ENCODE results near the gene AKIP1. TPM values are rescaled to one million over a fixed set of nuclear protein-coding genes. Genes with fewer than 3 reads are reported as not detected.
A peak's percentile ranks its signal among the peaks of the same experiment; 100 is the strongest.

Gene AKIP1
- total RNA-seq, 1 experiment from 2014 or later = 15.1 TPM

DNA sequence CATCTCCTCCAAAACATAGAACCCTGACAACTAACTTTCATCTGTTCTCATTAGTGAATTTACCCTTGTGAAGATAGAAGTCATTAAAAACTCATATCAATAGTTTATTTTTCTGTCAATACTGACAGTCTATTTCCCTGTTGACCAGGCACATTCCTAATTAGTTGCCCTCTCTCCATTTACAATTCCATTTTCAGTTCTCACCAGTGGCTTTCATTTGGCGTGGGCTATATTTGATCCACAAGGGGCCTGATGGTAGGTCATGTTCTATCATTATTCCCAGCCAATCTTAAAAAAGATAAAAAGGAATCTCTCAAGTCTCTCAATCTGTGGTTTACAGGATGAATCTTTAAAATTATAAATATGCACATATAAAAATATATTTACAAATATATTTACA lies 3.9 kb upstream of the AKIP1 start:
- H3K4me1 ChIP-seq (ENCODE audit: low read length) = peaks cover 17% of the 10 kb centered on the region
- H3K36me3 ChIP-seq (ENCODE audit: insufficient read depth, low read length) = no peaks in the 10 kb centered on the region
- H3K9me2 ChIP-seq (replicated peaks; ENCODE audit: insufficient read depth, low read length) = no peaks in the 10 kb centered on the region
- no peaks in the 10 kb centered on the region for H4K20me1 ChIP-seq (ENCODE audit: insufficient read depth, low read depth, low read length)
- H2AFZ ChIP-seq (ENCODE audit: low read length) = no peak overlapping the region
- H3K27ac ChIP-seq (ENCODE audit: low read length) = no peak overlapping the region
- no peaks in the 10 kb centered on the region for H3K27me3 ChIP-seq (ENCODE audit: low read length)
- no peaks in the 10 kb centered on the region for H3K9me3 ChIP-seq (ENCODE audit: low read length)
- H3K4me3 ChIP-seq (ENCODE audit: low read length) = no peak overlapping the region
- no peak overlapping the region for H3K9ac ChIP-seq (ENCODE audit: low read length)
- no peak overlapping the region for H3K4me2 ChIP-seq (ENCODE audit: low read depth, low read length, poor library complexity, severe bottlenecking)
- DNase-seq = peak; percentile 5
- peaks cover 5% of the 10 kb centered on the region; the same call in 1 of the 2 replicates for H3K79me2 ChIP-seq (ENCODE audit: low read length)

DNA sequence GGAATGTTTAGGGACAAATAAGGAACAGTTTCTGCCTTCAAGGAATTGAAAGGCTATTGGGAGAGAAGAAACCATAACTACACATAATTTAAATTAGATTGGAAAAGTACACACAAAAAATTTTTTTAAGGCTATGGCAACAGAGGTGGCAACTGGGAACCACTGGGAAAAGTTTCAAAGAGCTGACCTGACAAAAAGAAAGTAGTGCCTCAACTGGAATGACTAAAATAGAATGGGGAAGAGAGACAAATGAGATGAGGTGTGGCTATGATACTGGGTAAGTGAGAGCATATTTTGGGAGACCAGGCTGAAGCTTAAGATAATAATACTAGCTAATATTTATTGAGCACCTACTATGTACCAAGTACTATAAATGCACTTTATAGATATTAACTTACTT lies 2.9 kb upstream of the AKIP1 start:
- H3K4me3 ChIP-seq (ENCODE audit: low read length) = no peak overlapping the region
- no peaks in the 10 kb centered on the region for H3K9me3 ChIP-seq (ENCODE audit: low read length)
- no peak overlapping the region for H3K4me2 ChIP-seq (ENCODE audit: low read depth, low read length, poor library complexity, severe bottlenecking)
- H3K79me2 ChIP-seq (ENCODE audit: low read length) = peaks cover 9% of the 10 kb centered on the region; the same call in 1 of the 2 replicates
- no peaks in the 10 kb centered on the region for H3K36me3 ChIP-seq (ENCODE audit: insufficient read depth, low read length)
- peaks cover 21% of the 10 kb centered on the region for H3K4me1 ChIP-seq (ENCODE audit: low read length)
- H3K27me3 ChIP-seq (ENCODE audit: low read length) = no peaks in the 10 kb centered on the region
- H2AFZ ChIP-seq (ENCODE audit: low read length) = no peak overlapping the region
- H3K9ac ChIP-seq (ENCODE audit: low read length) = no peak overlapping the region
- peak; percentile 40 for DNase-seq
- no peaks in the 10 kb centered on the region for H3K9me2 ChIP-seq (replicated peaks; ENCODE audit: insufficient read depth, low read length)
- no peaks in the 10 kb centered on the region for H4K20me1 ChIP-seq (ENCODE audit: insufficient read depth, low read depth, low read length)
- H3K27ac ChIP-seq (ENCODE audit: low read length) = no peak overlapping the region

DNA sequence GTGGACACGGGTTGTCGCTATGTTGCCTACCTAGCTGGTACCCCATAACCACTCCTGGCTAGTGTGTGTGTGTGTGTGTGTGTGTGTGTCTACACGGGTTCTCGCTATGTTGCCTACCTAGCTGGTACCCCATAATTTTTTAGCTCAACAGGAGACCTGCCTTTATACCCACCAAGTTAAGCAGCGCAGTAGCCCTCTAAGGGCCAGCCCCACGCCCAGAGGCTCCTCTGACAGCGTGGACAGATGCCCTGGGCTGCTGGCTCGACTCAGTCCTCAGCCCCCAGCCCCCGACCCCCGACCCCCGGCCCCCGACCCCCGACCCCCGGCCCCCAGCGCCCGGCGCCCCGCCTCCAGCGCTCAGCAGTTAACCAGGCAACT lies 351 bp upstream of the AKIP1 start:
- Histone ChIP-seq H3K36me3 (ENCODE audit: insufficient read depth, low read length) (no peaks in the 10 kb centered on the region), H3K4me3 (ENCODE audit: low read length) (peak overlapping the region; percentile 93), H4K20me1 (ENCODE audit: insufficient read depth, low read depth, low read length) (no peaks in the 10 kb centered on the region), H3K9me3 (ENCODE audit: low read length) (no peaks in the 10 kb centered on the region), H3K9me2 (replicated peaks; ENCODE audit: insufficient read depth, low read length) (no peaks in the 10 kb centered on the region), H2AFZ (ENCODE audit: low read length) (no peak overlapping the region; the same call in 1 of the 2 replicates), H3K9ac (ENCODE audit: low read length) (peak overlapping the region; percentile 64), H3K79me2 (ENCODE audit: low read length) (peaks cover 9% of the 10 kb centered on the region; the same call in 1 of the 2 replicates), H3K4me1 (ENCODE audit: low read length) (peaks cover 33% of the 10 kb centered on the region), H3K4me2 (ENCODE audit: low read depth, low read length, poor library complexity, severe bottlenecking) (peak overlapping the region; percentile 87), H3K27ac (ENCODE audit: low read length) (no peak overlapping the region), H3K27me3 (ENCODE audit: low read length) (no peaks in the 10 kb centered on the region)
- no peak for DNase-seq

DNA sequence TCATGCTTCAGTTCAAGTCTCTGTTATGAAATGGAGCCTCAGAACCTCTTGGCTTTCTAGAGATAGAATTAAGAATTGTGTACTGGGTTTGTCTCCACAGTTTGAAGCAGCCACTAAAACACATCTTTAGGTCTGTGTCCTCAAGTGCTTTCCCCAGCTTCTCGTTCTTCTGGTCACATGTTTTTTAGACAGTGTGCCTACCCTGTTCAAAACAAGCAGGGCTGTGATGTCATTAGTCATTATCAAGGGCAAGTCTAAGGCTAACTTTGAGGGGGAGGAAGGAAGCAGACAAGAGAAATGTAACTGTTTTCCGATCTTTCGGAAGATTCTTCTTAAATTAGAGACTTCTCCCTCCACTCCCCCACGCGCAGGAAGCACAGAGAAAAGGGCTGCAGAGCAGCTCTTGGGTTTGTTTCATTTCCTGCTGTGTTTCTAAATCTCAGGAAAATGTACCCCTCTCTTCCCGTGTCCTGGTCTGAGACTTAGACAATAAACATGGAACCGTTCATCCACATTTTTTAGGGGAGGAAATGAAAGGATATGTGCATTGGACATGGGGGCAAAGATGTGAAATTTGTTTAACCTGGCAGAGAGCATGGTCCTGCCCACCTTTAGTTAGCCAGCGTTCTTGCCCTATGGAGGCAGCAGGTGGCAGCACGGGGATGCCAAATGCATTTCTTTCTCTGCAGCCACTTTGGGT lies 3.1 kb downstream of the AKIP1 start:
- peak overlapping the region; percentile 35; the same call in 1 of the 2 replicates for H3K27ac ChIP-seq (ENCODE audit: low read length)
- peak overlapping the region; percentile 64 for H3K4me2 ChIP-seq (ENCODE audit: low read depth, low read length, poor library complexity, severe bottlenecking)
- H4K20me1 ChIP-seq (ENCODE audit: insufficient read depth, low read depth, low read length) = no peaks in the 10 kb centered on the region
- no peaks in the 10 kb centered on the region for H3K9me3 ChIP-seq (ENCODE audit: low read length)
- H3K4me3 ChIP-seq (ENCODE audit: low read length) = peak overlapping the region; percentile 43
- H3K36me3 ChIP-seq (ENCODE audit: insufficient read depth, low read length) = peaks cover 4% of the 10 kb centered on the region; the same call in 1 of the 2 replicates
- H3K9ac ChIP-seq (ENCODE audit: low read length) = peak overlapping the region; percentile 46
- DNase-seq = peak; percentile 83
- H3K27me3 ChIP-seq (ENCODE audit: low read length) = no peaks in the 10 kb centered on the region
- H2AFZ ChIP-seq (ENCODE audit: low read length) = peak overlapping the region; percentile 79
- H3K9me2 ChIP-seq (replicated peaks; ENCODE audit: insufficient read depth, low read length) = no peaks in the 10 kb centered on the region
- peaks cover 30% of the 10 kb centered on the region for H3K4me1 ChIP-seq (ENCODE audit: low read length)
- H3K79me2 ChIP-seq (ENCODE audit: low read length) = peaks cover 9% of the 10 kb centered on the region; the same call in 1 of the 2 replicates

DNA sequence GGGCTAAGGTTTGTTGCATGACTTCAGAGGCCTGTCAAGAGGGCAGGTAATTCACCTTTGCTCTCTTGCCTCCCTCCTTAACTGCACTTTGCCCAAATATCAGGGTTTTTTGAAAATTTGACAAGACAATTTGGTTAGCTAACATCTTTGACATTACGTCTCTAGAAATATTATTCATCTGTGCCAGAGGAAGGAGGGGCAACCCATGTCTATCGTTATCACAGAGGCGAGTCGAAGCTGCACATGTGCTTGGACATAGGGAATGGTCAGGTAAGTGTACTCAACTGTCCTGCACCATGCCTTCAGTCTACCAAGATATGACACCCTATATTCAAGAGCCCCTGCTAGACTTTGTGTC lies 3.7 kb downstream of the AKIP1 start:
- Histone ChIP-seq H3K4me2 (ENCODE audit: low read depth, low read length, poor library complexity, severe bottlenecking) (no peak overlapping the region), H3K36me3 (ENCODE audit: insufficient read depth, low read length) (peaks cover 7% of the 10 kb centered on the region; the same call in 1 of the 2 replicates), H3K4me1 (ENCODE audit: low read length) (peaks cover 30% of the 10 kb centered on the region), H3K9ac (ENCODE audit: low read length) (no peak overlapping the region), H4K20me1 (ENCODE audit: insufficient read depth, low read depth, low read length) (no peaks in the 10 kb centered on the region), H2AFZ (ENCODE audit: low read length) (no peak overlapping the region), H3K27me3 (ENCODE audit: low read length) (no peaks in the 10 kb centered on the region), H3K9me2 (replicated peaks; ENCODE audit: insufficient read depth, low read length) (no peaks in the 10 kb centered on the region), H3K4me3 (ENCODE audit: low read length) (no peak overlapping the region), H3K27ac (ENCODE audit: low read length) (no peak overlapping the region), H3K79me2 (ENCODE audit: low read length) (peaks cover 9% of the 10 kb centered on the region; the same call in 1 of the 2 replicates), H3K9me3 (ENCODE audit: low read length) (no peaks in the 10 kb centered on the region)
- DNase-seq = no peak

DNA sequence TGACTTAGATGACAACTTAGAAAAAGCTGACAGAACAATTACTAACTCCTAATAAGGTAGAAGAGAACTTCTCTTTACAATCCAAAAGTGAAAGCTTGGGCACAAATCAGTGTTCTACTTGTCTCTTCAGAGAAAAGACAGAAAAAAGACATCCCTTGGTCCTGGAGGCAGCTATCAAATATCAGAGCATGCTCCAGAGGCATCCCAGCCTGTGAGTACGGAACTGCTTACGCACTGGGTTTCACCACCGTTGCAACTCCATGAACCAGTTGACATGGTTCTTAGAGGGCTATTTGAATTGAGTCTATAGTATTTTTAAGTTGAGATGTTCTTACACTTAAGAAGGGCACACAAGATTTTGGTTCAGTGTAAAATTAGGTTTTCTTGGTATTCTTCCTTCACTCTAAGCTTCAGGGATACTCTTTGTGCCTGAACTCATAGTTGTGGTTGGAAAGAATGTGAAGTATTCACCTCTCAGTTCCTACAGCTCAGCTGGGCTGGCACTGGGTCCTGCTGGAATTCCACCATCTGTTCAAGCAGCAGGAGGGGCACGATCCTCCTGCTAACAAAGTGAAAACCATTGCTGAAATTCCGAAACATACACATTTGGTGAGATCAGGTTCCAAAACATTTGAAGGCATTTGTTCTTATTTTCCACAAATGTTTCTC lies 6.3 kb downstream of the AKIP1 start:
- DNase-seq = no peak
- Histone ChIP-seq H3K9me2 (replicated peaks; ENCODE audit: insufficient read depth, low read length) (no peaks in the 10 kb centered on the region), H3K36me3 (ENCODE audit: insufficient read depth, low read length) (peaks cover 7% of the 10 kb centered on the region; the same call in 1 of the 2 replicates), H3K27me3 (ENCODE audit: low read length) (no peaks in the 10 kb centered on the region), H4K20me1 (ENCODE audit: insufficient read depth, low read depth, low read length) (no peaks in the 10 kb centered on the region), H3K9me3 (ENCODE audit: low read length) (no peaks in the 10 kb centered on the region), H3K79me2 (ENCODE audit: low read length) (peaks cover 2% of the 10 kb centered on the region; the same call in 1 of the 2 replicates), H3K4me3 (ENCODE audit: low read length) (no peak overlapping the region), H3K9ac (ENCODE audit: low read length) (no peak overlapping the region), H2AFZ (ENCODE audit: low read length) (no peak overlapping the region), H3K4me1 (ENCODE audit: low read length) (peaks cover 15% of the 10 kb centered on the region), H3K4me2 (ENCODE audit: low read depth, low read length, poor library complexity, severe bottlenecking) (no peak overlapping the region), H3K27ac (ENCODE audit: low read length) (no peak overlapping the region)

DNA sequence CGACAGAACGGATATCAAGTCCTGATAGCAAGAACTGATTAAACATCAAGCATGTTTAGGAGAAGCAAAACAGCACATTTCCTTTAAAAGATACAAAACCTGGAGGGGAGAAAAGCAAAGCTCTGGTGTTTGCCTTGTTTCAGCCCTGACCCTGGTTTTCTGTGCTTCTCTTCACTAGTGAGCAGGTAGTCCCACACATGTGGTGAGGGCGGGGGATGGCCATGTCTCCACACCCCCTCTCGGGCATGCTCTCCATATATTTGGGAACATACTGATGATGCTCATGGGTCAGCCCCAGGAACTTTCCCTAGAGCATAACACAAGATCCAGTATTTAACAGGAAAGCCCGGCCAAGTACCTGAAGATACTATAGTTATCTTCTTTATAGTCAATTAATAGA lies 11.7 kb downstream of the AKIP1 start:
- no peaks in the 10 kb centered on the region for H3K27me3 ChIP-seq (ENCODE audit: low read length)
- H3K79me2 ChIP-seq (ENCODE audit: low read length) = no peaks in the 10 kb centered on the region
- H2AFZ ChIP-seq (ENCODE audit: low read length) = no peak overlapping the region
- H3K36me3 ChIP-seq (ENCODE audit: insufficient read depth, low read length) = peaks cover 7% of the 10 kb centered on the region; the same call in 1 of the 2 replicates
- H3K4me3 ChIP-seq (ENCODE audit: low read length) = no peak overlapping the region
- no peaks in the 10 kb centered on the region for H3K4me1 ChIP-seq (ENCODE audit: low read length)
- no peak overlapping the region for H3K27ac ChIP-seq (ENCODE audit: low read length)
- no peaks in the 10 kb centered on the region for H3K9me2 ChIP-seq (replicated peaks; ENCODE audit: insufficient read depth, low read length)
- no peaks in the 10 kb centered on the region for H3K9me3 ChIP-seq (ENCODE audit: low read length)
- H4K20me1 ChIP-seq (ENCODE audit: insufficient read depth, low read depth, low read length) = no peaks in the 10 kb centered on the region
- peak; percentile 5 for DNase-seq
- H3K4me2 ChIP-seq (ENCODE audit: low read depth, low read length, poor library complexity, severe bottlenecking) = no peak overlapping the region
- H3K9ac ChIP-seq (ENCODE audit: low read length) = no peak overlapping the region

DNA sequence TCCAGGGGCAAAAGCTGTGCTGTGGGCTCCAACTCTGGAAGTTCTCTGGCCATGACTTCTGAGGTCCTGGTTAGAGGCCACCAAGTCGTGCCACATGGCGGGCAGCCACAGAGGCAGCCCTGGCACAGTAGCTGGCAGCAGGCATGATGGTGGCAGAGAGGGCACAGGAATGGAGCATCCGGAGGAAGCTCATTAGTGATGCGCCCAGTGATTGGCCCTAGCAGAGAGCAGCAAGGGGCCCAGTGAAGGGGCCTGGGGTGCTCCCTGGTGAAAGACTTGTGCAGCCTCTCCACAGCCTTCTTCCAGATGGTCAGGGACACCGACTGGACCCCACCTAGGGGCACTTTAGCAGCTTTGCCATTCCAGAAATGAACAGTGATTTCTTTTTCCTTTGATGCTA lies 14.7 kb downstream of the AKIP1 start:
- Histone ChIP-seq H3K4me2 (ENCODE audit: low read depth, low read length, poor library complexity, severe bottlenecking) (no peak overlapping the region), H3K36me3 (ENCODE audit: insufficient read depth, low read length) (no peaks in the 10 kb centered on the region), H2AFZ (ENCODE audit: low read length) (no peak overlapping the region), H3K27me3 (ENCODE audit: low read length) (no peaks in the 10 kb centered on the region), H3K9ac (ENCODE audit: low read length) (no peak overlapping the region), H3K27ac (ENCODE audit: low read length) (no peak overlapping the region), H3K4me1 (ENCODE audit: low read length) (no peaks in the 10 kb centered on the region), H3K9me2 (replicated peaks; ENCODE audit: insufficient read depth, low read length) (no peaks in the 10 kb centered on the region), H4K20me1 (ENCODE audit: insufficient read depth, low read depth, low read length) (no peaks in the 10 kb centered on the region), H3K9me3 (ENCODE audit: low read length) (no peaks in the 10 kb centered on the region), H3K4me3 (ENCODE audit: low read length) (no peak overlapping the region), H3K79me2 (ENCODE audit: low read length) (no peaks in the 10 kb centered on the region)
- DNase-seq = no peak

Data from Karpas-422 (cell line).